ENCODE results near the gene MBD5.

GRCh38 chr2:148052687-148053086 is 31.8 kb downstream of the MBD5 start:
- TF ChIP-seq CTCF (IDR thresholded peaks at IDR 0.05) (no peak), POLR2A (IDR thresholded peaks at IDR 0.05) (no peak)
